Kidney (tissue), 14 donors: ENCODE measurements around the gene GLUD1. TPM values are rescaled to one million over a fixed set of nuclear protein-coding genes. Genes with fewer than 3 reads are reported as not detected.
A peak's percentile ranks its signal among the peaks of the same experiment; 100 is the strongest.
"Not testable (repeated sequence)": the region's sequence is repeated elsewhere in the genome, so short reads cannot be mapped to it uniquely, and the experiment has no call there.

ENCODE experiments used
- DNase-seq, 5 donors: peaks; one replicate each; pipeline ENCODE4 v3.0.0-alpha.2; 2013 to 2020
- FAIRE-seq: peaks from 2 replicates; lab custom pipeline; 2012; peaks lifted over from hg19 to GRCh38; lab: Jason Lieb, UNC
- H3K27ac ChIP-seq, 2 donors: one replicate each; pipeline ENCODE4 v1.7.0; 2013; ENCODE audit warnings: low read depth in 2 of 2, low read length in 2 of 2, inconsistent platforms in 1 of 2
- H3K27me3 ChIP-seq: one replicate; pipeline ENCODE4 v1.7.1; 2013; ENCODE audit warnings: low read length, inconsistent platforms; ENCODE audit not compliant: control insufficient read depth, insufficient read depth
- H3K36me3 ChIP-seq, 3 donors: one replicate each; pipeline versions ENCODE4 v1.7.0 to v1.7.1; 2013; ENCODE audit warnings: low read length in 3 of 3, control low read depth in 1 of 3, inconsistent platforms in 1 of 3; ENCODE audit not compliant: insufficient read depth in 3 of 3, control insufficient read depth in 2 of 3
- H3K4me1 ChIP-seq, 3 donors: one replicate each; pipeline versions ENCODE4 v1.7.0 to v1.7.1; 2013; ENCODE audit warnings: low read length in 3 of 3, inconsistent platforms in 1 of 3, low read depth in 1 of 3; ENCODE audit not compliant: control insufficient read depth in 2 of 3, insufficient read depth in 2 of 3
- H3K4me3 ChIP-seq, 3 donors: one replicate each; pipeline versions ENCODE4 v1.7.0 to v1.8.1; 2013; ENCODE audit warnings: low read length in 3 of 3, control low read depth in 1 of 3, inconsistent platforms in 1 of 3
- H3K9ac ChIP-seq, 3 donors: one replicate each; pipeline versions ENCODE4 v1.7.0 to v1.7.1; 2013; ENCODE audit warnings: low read length in 3 of 3, control low read depth in 1 of 3, inconsistent platforms in 1 of 3
- H3K9me3 ChIP-seq, 3 donors: one replicate each; pipeline versions ENCODE4 v1.7.0 to v1.7.1; 2013; ENCODE audit warnings: low read length in 3 of 3, control low read depth in 1 of 3, inconsistent platforms in 1 of 3; ENCODE audit not compliant: control insufficient read depth in 2 of 3, insufficient read depth in 1 of 3
- intact Hi-C: fragments of 100-400 bp; cut with DNase I; formaldehyde crosslinking; loops from one replicate; pipeline ENCODE4 v1.11.1; 2022
- polyA plus RNA-seq: library from polyadenylated mRNA; stranded (reverse); fragments of 350-450 nt; fragmentation: Illumina TruSeq; extraction: RNeasy Lipid Tissue Mini Kit (QIAGEN cat#74804); gene quantifications from one replicate; pipeline ENCODE4 v1.2.3, GENCODE V29; 2014; ENCODE audit warnings: low read depth, low replicate concordance; ENCODE audit not compliant: insufficient read depth
- total RNA-seq: library from RNA; stranded (reverse); fragmentation: NEBNext Ultra II Directional; extraction: Animal tissue kit (Norgen Biotek cat#: 25700); gene quantifications from one replicate; pipeline ENCODE4 v1.2.1, GENCODE V29; 2021
- TF ChIP-seq, protein P1 (sequence below): IDR thresholded peaks from 3 replicates; pipeline ENCODE4 v1.5.1; 2012; ENCODE audit warnings: mild to moderate bottlenecking, moderate library complexity, borderline replicate concordance; ENCODE audit not compliant: insufficient read depth; ENCODE audit errors: extremely low read depth
- donor health status: control.
- donor health status: control.
- donor health status: control.
- donor health status: control.
- donor health status: control.
- donor health status: DM: yes; HTN: yes; CAD: no.
- donor health status: Normal renal cell carcinoma (clear cell type).

GLUD1 gene
- total and polyA plus RNA-seq, 2 donors from 2014 or later, result 162 to 346 TPM

DNA sequence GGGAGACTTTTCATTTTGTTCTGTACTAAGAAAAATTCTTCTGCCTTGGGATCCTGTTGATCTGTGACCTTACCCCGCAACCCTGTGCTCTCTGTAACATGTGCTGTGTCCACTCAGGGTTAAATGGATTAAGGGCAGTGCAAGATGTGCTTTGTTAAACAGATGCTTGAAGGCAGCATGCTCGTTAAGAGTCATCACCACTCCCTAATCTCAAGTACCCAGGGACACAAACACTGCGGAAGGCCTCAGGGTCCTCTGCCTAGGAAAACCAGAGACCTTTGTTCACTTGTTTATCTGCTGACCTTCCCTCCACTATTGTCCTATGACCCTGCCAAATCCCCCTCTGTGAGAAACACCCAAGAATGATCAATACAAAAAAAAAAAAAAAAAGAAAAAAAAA lies 13.1 kb downstream of the GLUD1 start:
- DNase-seq, FAIRE-seq, H3K27me3 ChIP-seq, intact Hi-C loops, H3K27ac ChIP-seq, H3K36me3 ChIP-seq, H3K9ac ChIP-seq, H3K4me1 ChIP-seq, H3K4me3 ChIP-seq, H3K9me3 ChIP-seq: not testable (repeated sequence)

DNA sequence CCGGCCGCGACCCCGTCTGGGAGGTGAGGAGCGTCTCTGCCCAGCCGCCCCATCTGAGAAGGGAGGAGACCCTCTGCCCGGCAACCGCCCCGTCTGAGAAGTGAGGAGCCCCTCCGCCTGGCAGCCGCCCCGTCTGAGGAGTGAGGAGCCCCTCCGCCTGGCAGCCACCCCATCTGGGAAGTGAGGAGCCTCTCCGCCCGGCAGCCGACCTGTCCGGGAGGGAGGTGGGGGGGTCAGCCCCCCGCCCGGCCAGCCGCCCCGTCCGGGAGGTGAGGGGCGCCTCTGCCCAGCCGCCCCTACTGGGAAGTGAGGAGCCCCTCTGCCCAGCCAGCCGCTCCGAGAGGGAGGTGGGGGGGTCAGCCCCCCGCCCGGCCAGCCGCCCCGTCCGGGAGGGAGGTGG lies 14.0 kb downstream of the GLUD1 start:
- not testable (repeated sequence) for DNase-seq, H3K27ac ChIP-seq

DNA sequence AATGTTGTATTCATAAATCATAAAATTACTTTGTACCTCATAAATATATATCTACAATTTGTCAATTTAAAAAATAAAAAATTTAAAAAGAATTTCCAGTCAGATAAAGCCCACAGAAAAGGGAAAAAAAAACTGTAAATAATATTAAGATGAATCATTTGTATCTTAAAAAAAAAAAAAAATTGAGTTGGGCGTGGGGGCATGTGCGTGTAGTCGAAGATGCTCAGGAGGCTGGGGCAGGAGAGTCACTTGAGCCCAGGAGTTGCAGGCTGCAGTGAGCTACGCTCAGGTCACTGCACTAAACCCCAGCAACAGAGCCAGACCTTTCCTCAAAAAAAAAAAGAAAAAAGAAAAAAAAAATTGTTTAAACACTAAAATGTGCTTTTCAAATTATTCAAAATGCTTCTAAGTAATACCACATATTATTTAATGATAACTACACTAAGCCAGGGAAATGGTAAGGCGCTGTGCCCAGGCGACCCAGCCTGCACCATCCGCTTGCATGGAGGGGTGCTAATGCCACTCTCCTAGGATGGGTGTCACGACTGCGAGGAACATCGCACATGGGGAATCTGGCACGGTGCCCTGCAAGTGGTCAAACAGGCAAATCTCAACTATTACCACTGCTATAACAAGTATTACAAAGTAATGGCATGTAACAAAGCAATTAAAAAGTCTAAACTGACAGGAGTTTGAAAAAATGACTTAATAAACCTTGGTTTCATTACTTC lies 15.4 kb downstream of the GLUD1 start:
- Histone ChIP-seq H3K4me3 (no peak overlapping the region), H3K9ac (no peak overlapping the region), H3K36me3 (peaks cover 0 to 5% (median 0%) of the 10 kb centered on the region in 3 donors), H3K27ac (no peak overlapping the region), H3K27me3 (no peaks in the 10 kb centered on the region), H3K9me3 (no peaks in the 10 kb centered on the region), H3K4me1 (peaks cover 0 to 4% (median 0%) of the 10 kb centered on the region in 3 donors)
- intact Hi-C loops, result no loop called here
- FAIRE-seq, result no peak
- DNase-seq, result no peak
- TF ChIP-seq, protein P1, sequence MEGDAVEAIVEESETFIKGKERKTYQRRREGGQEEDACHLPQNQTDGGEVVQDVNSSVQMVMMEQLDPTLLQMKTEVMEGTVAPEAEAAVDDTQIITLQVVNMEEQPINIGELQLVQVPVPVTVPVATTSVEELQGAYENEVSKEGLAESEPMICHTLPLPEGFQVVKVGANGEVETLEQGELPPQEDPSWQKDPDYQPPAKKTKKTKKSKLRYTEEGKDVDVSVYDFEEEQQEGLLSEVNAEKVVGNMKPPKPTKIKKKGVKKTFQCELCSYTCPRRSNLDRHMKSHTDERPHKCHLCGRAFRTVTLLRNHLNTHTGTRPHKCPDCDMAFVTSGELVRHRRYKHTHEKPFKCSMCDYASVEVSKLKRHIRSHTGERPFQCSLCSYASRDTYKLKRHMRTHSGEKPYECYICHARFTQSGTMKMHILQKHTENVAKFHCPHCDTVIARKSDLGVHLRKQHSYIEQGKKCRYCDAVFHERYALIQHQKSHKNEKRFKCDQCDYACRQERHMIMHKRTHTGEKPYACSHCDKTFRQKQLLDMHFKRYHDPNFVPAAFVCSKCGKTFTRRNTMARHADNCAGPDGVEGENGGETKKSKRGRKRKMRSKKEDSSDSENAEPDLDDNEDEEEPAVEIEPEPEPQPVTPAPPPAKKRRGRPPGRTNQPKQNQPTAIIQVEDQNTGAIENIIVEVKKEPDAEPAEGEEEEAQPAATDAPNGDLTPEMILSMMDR, result no peak

More for the DNA sequence above, 14.0 kb downstream of the GLUD1 start:
- H3K27me3 ChIP-seq, H3K4me1 ChIP-seq, intact Hi-C loops, H3K9ac ChIP-seq, FAIRE-seq, H3K36me3 ChIP-seq, H3K4me3 ChIP-seq, H3K9me3 ChIP-seq: not testable (repeated sequence)

DNA sequence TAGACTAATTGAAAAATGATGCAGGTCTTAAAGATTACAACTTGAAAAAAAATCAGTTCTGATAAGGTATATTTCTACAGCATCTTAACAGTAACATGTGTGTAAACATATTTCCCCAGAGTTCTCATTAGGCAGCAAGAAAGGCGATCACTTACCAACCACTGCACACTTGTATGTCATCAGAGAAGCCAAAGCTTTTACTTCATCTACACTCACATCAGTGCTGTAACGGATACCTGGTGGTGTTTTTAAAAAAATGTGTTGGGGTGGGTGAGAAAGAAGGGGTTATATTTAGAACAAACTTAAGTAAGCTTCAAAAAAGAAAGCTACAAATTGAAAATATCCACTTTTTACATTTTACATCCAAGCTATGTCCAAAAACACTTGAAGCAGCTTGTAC lies 18.2 kb downstream of the GLUD1 start:
- DNase-seq, intact Hi-C loops, H3K9me3 ChIP-seq, H3K4me3 ChIP-seq, H3K4me1 ChIP-seq, H3K27ac ChIP-seq, FAIRE-seq, H3K27me3 ChIP-seq, H3K9ac ChIP-seq: not testable (repeated sequence)
- H3K36me3 ChIP-seq, result peaks cover 0 to 20% (median 2%) of the 10 kb centered on the region in 3 donors

DNA sequence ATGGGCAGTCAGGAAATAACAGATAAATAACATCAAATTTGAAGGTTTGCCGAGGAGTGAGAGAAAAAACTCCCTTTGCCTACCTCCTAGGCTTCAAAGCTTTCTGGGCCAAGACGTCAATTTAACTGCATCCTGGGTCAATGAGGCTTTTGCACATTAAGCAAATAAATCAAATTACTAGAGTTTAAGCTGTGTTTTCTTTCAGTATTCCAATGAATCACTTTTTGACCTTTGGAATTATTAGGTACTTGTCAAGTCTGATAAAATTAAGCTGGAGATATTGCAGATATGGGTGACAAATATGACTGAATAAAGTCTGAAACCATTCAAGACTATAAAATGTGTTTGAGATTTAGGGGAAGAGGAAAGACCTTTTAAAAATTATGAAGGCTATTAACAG lies 22.2 kb downstream of the GLUD1 start:
- DNase-seq (peak in 1 of 5 donors; percentile 27), FAIRE-seq (no peak)
- peaks cover 0 to 35% (median 5%) of the 10 kb centered on the region in 3 donors for H3K36me3 ChIP-seq
- H3K9ac ChIP-seq, result no peak overlapping the region
- H3K4me3 ChIP-seq, result no peak overlapping the region
- H3K27me3 ChIP-seq, result no peaks in the 10 kb centered on the region
- TF ChIP-seq, protein P1, result no peak
- H3K9me3 ChIP-seq, result no peaks in the 10 kb centered on the region
- intact Hi-C loops, result no loop called here
- no peak overlapping the region for H3K27ac ChIP-seq
- H3K4me1 ChIP-seq, result no peaks in the 10 kb centered on the region
